ENCODE results near the gene ST3GAL3. TPM values are rescaled to one million over a fixed set of nuclear protein-coding genes. Genes with fewer than 3 reads are reported as not detected.

Gene ST3GAL3
- total and polyA plus RNA-seq, 10 of the 15 experiments (the other 5 are each of a cell fraction or from before 2014, with no cell fraction given) = 1.2 to 19.3 (median 11.0) TPM

- Histone ChIP-seq H3K4me3 (peak within 1 kb of the TSS; percentile 96), H3K9ac (ENCODE audit: control insufficient read depth, insufficient read depth, low read length) (peak within 1 kb of the TSS; percentile 85), H3K36me3 (ENCODE audit: control insufficient read depth in 2 of 2, insufficient read depth in 2 of 2, low read length in 1 of 2) (0 out of 4 replicates have a peak, but pooled peaks cover 0 to 4% of the 10 kb centered on the region in 2 experiments), H4K20me1 (ENCODE audit: control insufficient read depth, insufficient read depth) (no peaks in the 10 kb centered on the region), H3K79me2 (ENCODE audit: control insufficient read depth, insufficient read depth, low read length) (peaks cover 23% of the 10 kb centered on the region), H2AFZ (ENCODE audit: control insufficient read depth, low read depth, low read length) (peak within 1 kb of the TSS; percentile 99), H3K4me1 (ENCODE audit: control insufficient read depth, insufficient read depth, low read length) (peaks cover 10% of the 10 kb centered on the region), H3K27me3 (replicated peaks in 1 of 2; ENCODE audit: control insufficient read depth in 2 of 2, insufficient read depth in 2 of 2, low read length in 1 of 2) (no peaks in the 10 kb centered on the region), H3K9me3 (replicated peaks; ENCODE audit: control insufficient read depth, insufficient read depth, low read length) (no peaks in the 10 kb centered on the region), H3K4me2 (ENCODE audit: control insufficient read depth, insufficient read depth) (peak within 1 kb of the TSS; percentile 98), H3K27ac (ENCODE audit: control insufficient read depth, insufficient read depth) (peak within 1 kb of the TSS; percentile 93)
- intact Hi-C loops (cut with micrococcal nuclease; ENCODE audit: unreplicated experiment) = loop anchor here (1.0 to 5.0 kb wide), 5 partner anchors 23 to 296 kb away; partner anchors contain the start of genes ATP6V0B, KDM4A and ST3GAL3
- ChIA-PET RAD21 (ENCODE audit: unreplicated experiment) (interaction anchor here (0.9 to 5.8 kb wide), 15 partner anchors 9 to 707 kb away, joined by 3 to 78 read pairs (median 4); partner anchors contain the start of genes ARTN, ATP6V0B, KDM4A and ST3GAL3), CTCF (interaction anchor here (0.6 to 10.4 kb wide), 28 partner anchors 7 to 707 kb away, joined by 3 to 167 read pairs (median 4); partner anchors contain the start of genes ARTN, DPH2, PTPRF and ST3GAL3), SMC1A (ENCODE audit: uncharacterized antibody, unreplicated experiment) (interaction anchor here (0.6 to 7.2 kb wide), 19 partner anchors 12 to 413 kb away, joined by 3 to 100 read pairs (median 4); partner anchors contain the start of genes ARTN, ATP6V0B and KDM4A), POLR2A (interaction anchor here (0.7 to 3.4 kb wide), 9 partner anchors 12 to 181 kb away, joined by 3 to 18 read pairs (median 4); partner anchors contain the start of gene ATP6V0B)
- under 1% methylated on average over 72 of the region's 74 CpGs for WGBS (ENCODE audit: insufficient coverage, insufficient replicate concordance, low lambda C conversion rate, missing lambda C conversion rate)
- peak; percentile 89 for DNase-seq (ENCODE audit: low read depth, low spot score)
- peak; percentile 79 for FAIRE-seq
- ATAC-seq = peak; percentile 96
- in situ Hi-C loops (cut with MboI) = no loop called here
- no TSS peak for BruUV-seq (replicated peaks)
- TF ChIP-seq ATF3 (IDR thresholded peaks at IDR 0.05; ENCODE audit: borderline replicate concordance, extremely low read depth, low read depth, low read length) = peak; percentile 34; the same call in 1 of the 2 replicates
- peak; percentile 84 for TF ChIP-seq MYC (IDR thresholded peaks at IDR 0.05; ENCODE audit: insufficient read depth, insufficient read length, insufficient replicate concordance, low read length, severe bottlenecking)
- TF ChIP-seq MEF2B (IDR thresholded peaks at IDR 0.05; ENCODE audit: partially characterized antibody, poor library complexity, severe bottlenecking) = peak; percentile 45
- no peak for TF ChIP-seq PRDM15 (CRISPR knock-in tag; IDR thresholded peaks at IDR 0.05)
- TF ChIP-seq YY1 (IDR thresholded peaks at IDR 0.05; ENCODE audit: low read depth, low read length) = peak; percentile 40
- TF ChIP-seq ATF7 (IDR thresholded peaks at IDR 0.05; ENCODE audit: low read depth) = no peak; the same call in 1 of the 2 replicates
- TF ChIP-seq HCFC1 (IDR thresholded peaks at IDR 0.05; ENCODE audit: low read length) = peak; percentile 96
- no peak; the same call in 1 of the 2 replicates for TF ChIP-seq ZNF592 (IDR thresholded peaks at IDR 0.05)
- peak; percentile 17; the same call in 1 of the 2 replicates for TF ChIP-seq MEF2A (IDR thresholded peaks at IDR 0.05; ENCODE audit: insufficient read depth, low read depth, low read length)
Observed at GRCh38 chr1:43946236-43947060, 239.1 kb downstream of the ST3GAL3 start, which contains the start of gene IPO13. Gene IPO13, plus strand, starts transcription at chr1:43946950. Its CDS starts 651 bp downstream, at chr1:43947601.

Measured in GM12878 (cell line).